Measurements from ENCODE around the gene DUXB.
A peak's percentile ranks its signal among the peaks of the same experiment; 100 is the strongest.

- TF ChIP-seq PATZ1 (tag by site-specific recombination; IDR thresholded peaks at IDR 0.05) = no peak
- no peak for TF ChIP-seq KLF1 (tag by site-specific recombination; IDR thresholded peaks at IDR 0.05)
- TF ChIP-seq CTCF (tag by site-specific recombination; IDR thresholded peaks at IDR 0.05) = no peak
- TF ChIP-seq TSHZ1 (tag by site-specific recombination; IDR thresholded peaks at IDR 0.05; ENCODE audit: borderline replicate concordance) = no peak
- TF ChIP-seq ZNF274 (IDR thresholded peaks at IDR 0.05; ENCODE audit: low read length) = no peak
- TF ChIP-seq ZNF274 (tag by site-specific recombination; IDR thresholded peaks at IDR 0.05; ENCODE audit: borderline replicate concordance) = no peak
- TF ChIP-seq BCL11A (tag by site-specific recombination; IDR thresholded peaks at IDR 0.05; ENCODE audit: low read depth) = no peak
- TF ChIP-seq SETDB1 (IDR thresholded peaks at IDR 0.05; ENCODE audit: insufficient read length, low read length) = peak; percentile 98
- no peak for TF ChIP-seq PRDM1 (tag by site-specific recombination; IDR thresholded peaks at IDR 0.05)
Observed at GRCh38 chr16:75710344-75710743, 9.1 kb upstream of the DUXB start.

Data from HEK293 (cell line).